DMS 273 (cell line): Measurements from ENCODE around the gene OR11H7.
"Not testable (repeated sequence)": the region's sequence is repeated elsewhere in the genome, so short reads cannot be mapped to it uniquely, and the experiment has no call there.

Experiments used
- DNase-seq: peaks from one replicate; lab custom pipeline; 2025; ENCODE audit not compliant: unreplicated experiment; lab: John Stamatoyannopoulos, UW

The OR11H7 gene

GRCh38 chr14:20277409-20277808, 48.6 kb downstream of the OR11H7 start:
- no peak for DNase-seq

- peak; percentile 35 for DNase-seq
Observed at GRCh38 chr14:20278414-20278813, 49.6 kb downstream of the OR11H7 start.

- not testable (repeated sequence) for DNase-seq
Observed at GRCh38 chr14:20280265-20280664, 51.5 kb downstream of the OR11H7 start.
